HG02973 (cell line): Measurements from ENCODE around the gene ANAPC15.
"Not testable (repeated sequence)": the region's sequence is repeated elsewhere in the genome, so short reads cannot be mapped to it uniquely, and the experiment has no call there.

Source experiments
- ATAC-seq: cut with Tn5 transposase; IDR thresholded peaks from one replicate; pipeline ENCODE4 v1.9.1; 2021; ENCODE audit warnings: moderate library complexity; ENCODE audit not compliant: unreplicated experiment

ANAPC15 gene

GRCh38 chr11:72112143-72112977 lies at the start of gene ANAPC15:
TSS of gene ANAPC15 (minus strand) at chr11:72112695. CDS start at chr11:72111276, 1,419 bp downstream.
- peak; percentile 78 for ATAC-seq

- no peak for ATAC-seq
These were observed 47.8 kb upstream of the ANAPC15 start for GRCh38 chr11:72160319-72160718.

GRCh38 chr11:72157131-72157530 lies 44.6 kb upstream of the ANAPC15 start:
- ATAC-seq: no peak

GRCh38 chr11:72155751-72156150 lies 43.3 kb upstream of the ANAPC15 start:
- ATAC-seq: no peak

GRCh38 chr11:72154816-72155215 lies 42.3 kb upstream of the ANAPC15 start:
- ATAC-seq: no peak

- ATAC-seq: not testable (repeated sequence)
These were observed 41.4 kb upstream of the ANAPC15 start for GRCh38 chr11:72153874-72154273.

- no peak for ATAC-seq
These were observed 38.4 kb upstream of the ANAPC15 start for GRCh38 chr11:72150882-72151281.

- ATAC-seq: no peak
These were observed 34.1 kb upstream of the ANAPC15 start for GRCh38 chr11:72146625-72147024.

- no peak for ATAC-seq
These were observed 32.5 kb upstream of the ANAPC15 start for GRCh38 chr11:72144807-72145565.

GRCh38 chr11:72142543-72142942 lies 30.0 kb upstream of the ANAPC15 start:
- ATAC-seq: not testable (repeated sequence)

GRCh38 chr11:72142086-72142485 lies 29.6 kb upstream of the ANAPC15 start:
- not testable (repeated sequence) for ATAC-seq

- ATAC-seq: no peak
These were observed 28.6 kb upstream of the ANAPC15 start for GRCh38 chr11:72141066-72141465.

- no peak for ATAC-seq
These were observed 28.2 kb upstream of the ANAPC15 start for GRCh38 chr11:72140661-72141060.

- ATAC-seq: no peak
These were observed 27.0 kb upstream of the ANAPC15 start for GRCh38 chr11:72139500-72139899.

GRCh38 chr11:72138821-72139390 lies 26.4 kb upstream of the ANAPC15 start:
- ATAC-seq: no peak

- no peak for ATAC-seq
These were observed 24.3 kb upstream of the ANAPC15 start for GRCh38 chr11:72136684-72137262.

GRCh38 chr11:72135891-72136683 lies 23.6 kb upstream of the ANAPC15 start:
- no peak for ATAC-seq

GRCh38 chr11:72135473-72135872 lies 23.0 kb upstream of the ANAPC15 start, which contains the start of gene FOLR3:
TSS of gene FOLR3 (plus strand) at chr11:72135725. CDS start at chr11:72135953, 228 bp downstream.
- ATAC-seq: not testable (repeated sequence)

GRCh38 chr11:72132646-72133045 lies 20.2 kb upstream of the ANAPC15 start:
- ATAC-seq: no peak

GRCh38 chr11:72129381-72129780 lies 16.9 kb upstream of the ANAPC15 start:
- no peak for ATAC-seq
